Keratinocyte (primary cell): ENCODE results near the gene SLC16A7. TPM values are rescaled to one million over a fixed set of nuclear protein-coding genes. Genes with fewer than 3 reads are reported as not detected.

Experiments
- DNase-seq: peaks from one replicate; pipeline ENCODE4 v3.0.0-alpha.2; 2011; ENCODE audit warnings: low read depth, missing footprints, low spot score
- FAIRE-seq: peaks from 2 replicates; lab custom pipeline; 2011; peaks lifted over from hg19 to GRCh38; lab: Jason Lieb, UNC
- H2AFZ ChIP-seq: 2 replicates; pipeline ENCODE4 v1.6.0; 2012; ENCODE audit warnings: low read length, control low read depth, inconsistent platforms; ENCODE audit not compliant: control insufficient read depth
- H3K27ac ChIP-seq: 2 replicates; pipeline ENCODE4 v1.5.1; 2011; ENCODE audit warnings: low read length; ENCODE audit not compliant: control insufficient read depth, insufficient read depth
- H3K27me3 ChIP-seq: 3 replicates; pipeline ENCODE4 v1.6.0; 2011; ENCODE audit warnings: low read length; ENCODE audit not compliant: control insufficient read depth, insufficient read depth; ENCODE audit errors: extremely low read depth
- H3K36me3 ChIP-seq, 2 experiments: 2 replicates in 1 of 2; 3 replicates in 1 of 2; pipeline ENCODE4 v1.5.1; 2011; ENCODE audit warnings: low read length in 2 of 2, mild to moderate bottlenecking in 1 of 2; ENCODE audit not compliant: control insufficient read depth in 2 of 2, insufficient read depth in 2 of 2; ENCODE audit errors: extremely low read depth in 1 of 2
- H3K4me1 ChIP-seq: 3 replicates; pipeline ENCODE4 v1.5.1; 2011; ENCODE audit warnings: low read length; ENCODE audit not compliant: control insufficient read depth, insufficient read depth; ENCODE audit errors: extremely low read depth
- H3K4me2 ChIP-seq: 3 replicates; pipeline ENCODE4 v1.6.0; 2011; ENCODE audit warnings: low read depth, low read length; ENCODE audit not compliant: control insufficient read depth, insufficient read depth; ENCODE audit errors: extremely low read depth
- H3K4me3 ChIP-seq, 3 experiments: fragments of 200-600 bp in 1 of 3; sonication (generic) in 1 of 3; 2 replicates in 2 of 3; 3 replicates in 1 of 3; pipeline ENCODE4 v1.5.1; 2011 to 2016; ENCODE audit warnings: low read length in 3 of 3, mild to moderate bottlenecking in 3 of 3, control low read depth in 2 of 3, inconsistent platforms in 1 of 3, low read depth in 1 of 3, mixed read lengths in 1 of 3, mixed run types in 1 of 3, moderate library complexity in 1 of 3; ENCODE audit not compliant: control insufficient read depth in 2 of 3, insufficient read depth in 2 of 3; ENCODE audit errors: extremely low read depth in 1 of 3
- H3K79me2 ChIP-seq: 2 replicates; pipeline ENCODE4 v1.6.0; 2012; ENCODE audit warnings: low read length; ENCODE audit not compliant: control insufficient read depth, insufficient read depth
- H3K9ac ChIP-seq: 3 replicates; pipeline ENCODE4 v1.6.0; 2011; ENCODE audit warnings: low read length; ENCODE audit not compliant: control insufficient read depth, insufficient read depth; ENCODE audit errors: extremely low read depth
- H3K9me1 ChIP-seq: 3 replicates; pipeline ENCODE4 v1.6.0; 2011; ENCODE audit warnings: low read length; ENCODE audit not compliant: control insufficient read depth, insufficient read depth; ENCODE audit errors: extremely low read depth
- H3K9me3 ChIP-seq: 2 replicates; pipeline ENCODE4 v1.5.1; 2012; ENCODE audit warnings: low read depth, low read length; ENCODE audit not compliant: control insufficient read depth
- H4K20me1 ChIP-seq: 3 replicates; pipeline ENCODE4 v1.6.0; 2011; ENCODE audit warnings: low read length; ENCODE audit not compliant: control insufficient read depth, insufficient read depth; ENCODE audit errors: extremely low read depth
- EZH2 ChIP-seq: IDR thresholded peaks from one replicate; pipeline ENCODE4 v1.6.1; 2012; ENCODE audit warnings: inconsistent platforms, mild to moderate bottlenecking, low read length, moderate library complexity
- dilution Hi-C: fragments of 300-500 bp; cut with MboI; formaldehyde crosslinking; loops from one replicate; pipeline ENCODE4 v1.7.0; 2020; ENCODE audit warnings: low sequenced_read_pairs; ENCODE audit not compliant: extremely low pct_ligation_motif_present
- polyA plus RNA-seq, 5 experiments: library from polyadenylated mRNA; depleted of rRNA in 3 of 5; stranded (reverse) in 3 of 5; stranded (forward) in 1 of 5; unstranded in 1 of 5; fragments of >200 nt; gene quantifications; 1 replicate in 1 of 5; 2 replicates in 3 of 5; 3 replicates in 1 of 5; pipeline versions ENCODE4 v1.2.1 to v1.2.3, GENCODE V29; 2011 to 2012; ENCODE audit warnings: missing spikeins in 2 of 5, low read depth in 1 of 5, low replicate concordance in 1 of 5
- TF ChIP-seq, protein P1 (sequence below), 3 experiments: IDR thresholded peaks in 1 of 3; conservative IDR thresholded peaks in 1 of 3; optimal IDR thresholded peaks in 1 of 3; 2 replicates in 2 of 3; 3 replicates in 1 of 3; pipeline versions ENCODE3 to v1.5.1; 2011; ENCODE audit warnings: low read length in 3 of 3, mild to moderate bottlenecking in 3 of 3, moderate library complexity in 2 of 3, control low read depth in 1 of 3, inconsistent platforms in 1 of 3; ENCODE audit not compliant: insufficient read depth in 2 of 3; ENCODE audit errors: extremely low read depth in 1 of 3

Gene SLC16A7
- polyA plus RNA-seq, 1 donor (not counting 4 experiments of a cell fraction or from before 2014, with no cell fraction given): 0.87 TPM

DNA sequence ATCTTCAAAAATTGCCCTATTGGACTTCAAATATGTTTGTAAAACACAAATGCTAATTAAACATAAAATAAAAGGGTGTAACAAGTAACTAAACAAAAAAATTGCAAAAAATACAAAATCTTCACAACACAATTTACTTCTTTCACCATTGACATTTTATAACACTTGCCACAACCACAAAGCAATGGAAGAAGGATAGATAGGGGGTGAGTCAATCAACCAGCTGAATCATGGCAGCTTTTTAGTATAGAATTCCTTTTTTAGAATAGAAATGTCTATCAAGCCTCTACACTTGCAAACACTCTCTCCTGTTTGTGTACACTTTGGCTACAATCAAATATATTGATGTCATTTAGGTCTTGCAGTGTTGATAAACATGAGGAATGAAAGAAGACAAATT is 232.7 kb downstream of the SLC16A7 start:
- Histone ChIP-seq H3K36me3 (no peaks in the 10 kb centered on the region), H3K27me3 (no peaks in the 10 kb centered on the region), H3K4me3 (no peak overlapping the region), H3K79me2 (no peaks in the 10 kb centered on the region), H3K4me1 (no peaks in the 10 kb centered on the region), H3K27ac (no peak overlapping the region), H3K9me1 (no peaks in the 10 kb centered on the region), H3K9ac (no peak overlapping the region), H4K20me1 (no peaks in the 10 kb centered on the region), H3K4me2 (no peak overlapping the region), H3K9me3 (no peaks in the 10 kb centered on the region), H2AFZ (no peak overlapping the region)
- TF ChIP-seq EZH2: no peak
- TF ChIP-seq, protein P1, sequence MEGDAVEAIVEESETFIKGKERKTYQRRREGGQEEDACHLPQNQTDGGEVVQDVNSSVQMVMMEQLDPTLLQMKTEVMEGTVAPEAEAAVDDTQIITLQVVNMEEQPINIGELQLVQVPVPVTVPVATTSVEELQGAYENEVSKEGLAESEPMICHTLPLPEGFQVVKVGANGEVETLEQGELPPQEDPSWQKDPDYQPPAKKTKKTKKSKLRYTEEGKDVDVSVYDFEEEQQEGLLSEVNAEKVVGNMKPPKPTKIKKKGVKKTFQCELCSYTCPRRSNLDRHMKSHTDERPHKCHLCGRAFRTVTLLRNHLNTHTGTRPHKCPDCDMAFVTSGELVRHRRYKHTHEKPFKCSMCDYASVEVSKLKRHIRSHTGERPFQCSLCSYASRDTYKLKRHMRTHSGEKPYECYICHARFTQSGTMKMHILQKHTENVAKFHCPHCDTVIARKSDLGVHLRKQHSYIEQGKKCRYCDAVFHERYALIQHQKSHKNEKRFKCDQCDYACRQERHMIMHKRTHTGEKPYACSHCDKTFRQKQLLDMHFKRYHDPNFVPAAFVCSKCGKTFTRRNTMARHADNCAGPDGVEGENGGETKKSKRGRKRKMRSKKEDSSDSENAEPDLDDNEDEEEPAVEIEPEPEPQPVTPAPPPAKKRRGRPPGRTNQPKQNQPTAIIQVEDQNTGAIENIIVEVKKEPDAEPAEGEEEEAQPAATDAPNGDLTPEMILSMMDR (optimal IDR thresholded peaks at IDR 0.05 in 1 of 3, IDR thresholded peaks at IDR 0.05 in 1 of 3, conservative IDR thresholded peaks at IDR 0.05 in 1 of 3; ENCODE audit: extremely low read depth in 1 of 3, insufficient read depth in 2 of 3, low read length in 3 of 3): no peak
- dilution Hi-C loops: no loop called here
- DNase-seq: no peak
- FAIRE-seq: no peak

GRCh38 chr12:59833408-59833807 is 237.6 kb downstream of the SLC16A7 start:
- Histone ChIP-seq H3K36me3 (no peaks in the 10 kb centered on the region), H3K27me3 (no peaks in the 10 kb centered on the region), H3K9me3 (no peaks in the 10 kb centered on the region), H3K4me2 (no peak overlapping the region), H3K9ac (no peak overlapping the region), H4K20me1 (no peaks in the 10 kb centered on the region), H3K4me1 (no peaks in the 10 kb centered on the region), H3K27ac (no peak overlapping the region), H3K79me2 (no peaks in the 10 kb centered on the region), H3K9me1 (no peaks in the 10 kb centered on the region), H2AFZ (no peak overlapping the region), H3K4me3 (no peak overlapping the region)
- FAIRE-seq (no peak), DNase-seq (no peak)
- TF ChIP-seq, protein P1 (optimal IDR thresholded peaks at IDR 0.05 in 1 of 3, IDR thresholded peaks at IDR 0.05 in 1 of 3, conservative IDR thresholded peaks at IDR 0.05 in 1 of 3; ENCODE audit: extremely low read depth in 1 of 3, insufficient read depth in 2 of 3, low read length in 3 of 3): no peak
- TF ChIP-seq EZH2: no peak
- dilution Hi-C loops: no loop called here
